Measurements from ENCODE around the gene IRF4. TPM values are rescaled to one million over a fixed set of nuclear protein-coding genes. Genes with fewer than 3 reads are reported as not detected.

IRF4 gene
- polyA plus RNA-seq, 1 of the 3 experiments (the other 2 are of a cell fraction) = not detected

DNA sequence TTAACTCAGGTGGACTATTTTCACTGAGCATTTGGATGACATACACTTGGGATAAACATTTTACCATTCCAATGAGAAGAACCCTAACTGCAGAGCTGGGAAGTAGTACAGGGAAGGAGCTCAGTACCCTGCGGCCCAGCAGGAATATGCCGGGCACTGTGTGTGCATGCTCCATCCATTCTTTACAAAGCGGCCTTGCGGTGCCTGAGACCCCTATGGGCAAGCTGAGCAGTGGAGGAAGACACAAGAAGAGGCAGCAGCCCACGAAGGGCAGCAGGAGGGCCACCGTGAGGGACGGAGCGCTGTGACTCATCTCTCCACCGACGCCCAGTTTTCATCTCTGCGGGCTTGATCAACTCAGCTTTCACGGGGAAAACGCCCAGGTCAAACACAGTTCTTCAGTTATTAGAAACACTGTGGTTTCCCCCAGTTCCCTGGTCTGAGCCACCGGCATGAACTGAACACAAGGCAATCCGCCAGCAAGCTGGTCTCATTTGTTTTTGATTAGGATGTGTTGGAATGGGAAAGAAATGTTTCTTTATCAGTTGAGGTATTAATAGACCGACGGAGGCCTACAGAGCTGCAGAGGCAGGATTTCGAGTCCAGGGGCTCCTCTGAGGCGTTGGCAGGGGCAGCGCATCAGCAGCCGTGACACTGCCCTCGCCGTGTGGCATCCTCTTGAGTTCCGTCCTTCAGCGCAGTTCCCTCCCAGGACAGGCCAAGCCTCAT is 44.9 kb downstream of the IRF4 start:
- no peak for TF ChIP-seq TEAD4 (IDR thresholded peaks at IDR 0.05; ENCODE audit: borderline replicate concordance, insufficient read depth)
- TF ChIP-seq SIN3A (IDR thresholded peaks at IDR 0.05; ENCODE audit: borderline replicate concordance, low read depth, low read length) = no peak
- TF ChIP-seq, protein P1, sequence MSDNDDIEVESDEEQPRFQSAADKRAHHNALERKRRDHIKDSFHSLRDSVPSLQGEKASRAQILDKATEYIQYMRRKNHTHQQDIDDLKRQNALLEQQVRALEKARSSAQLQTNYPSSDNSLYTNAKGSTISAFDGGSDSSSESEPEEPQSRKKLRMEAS (IDR thresholded peaks at IDR 0.05; ENCODE audit: low read depth) = no peak
- no peak for TF ChIP-seq CHD2 (IDR thresholded peaks at IDR 0.05; ENCODE audit: low read length, partially characterized antibody)
- TF ChIP-seq TCF12 (IDR thresholded peaks at IDR 0.05) = no peak
- TF ChIP-seq, protein P2, sequence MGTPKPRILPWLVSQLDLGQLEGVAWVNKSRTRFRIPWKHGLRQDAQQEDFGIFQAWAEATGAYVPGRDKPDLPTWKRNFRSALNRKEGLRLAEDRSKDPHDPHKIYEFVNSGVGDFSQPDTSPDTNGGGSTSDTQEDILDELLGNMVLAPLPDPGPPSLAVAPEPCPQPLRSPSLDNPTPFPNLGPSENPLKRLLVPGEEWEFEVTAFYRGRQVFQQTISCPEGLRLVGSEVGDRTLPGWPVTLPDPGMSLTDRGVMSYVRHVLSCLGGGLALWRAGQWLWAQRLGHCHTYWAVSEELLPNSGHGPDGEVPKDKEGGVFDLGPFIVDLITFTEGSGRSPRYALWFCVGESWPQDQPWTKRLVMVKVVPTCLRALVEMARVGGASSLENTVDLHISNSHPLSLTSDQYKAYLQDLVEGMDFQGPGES (IDR thresholded peaks at IDR 0.05; ENCODE audit: low read depth, low read length) = no peak
- TF ChIP-seq FOXJ3 (CRISPR knock-in tag; IDR thresholded peaks at IDR 0.05) = no peak
- TF ChIP-seq, protein P3, sequence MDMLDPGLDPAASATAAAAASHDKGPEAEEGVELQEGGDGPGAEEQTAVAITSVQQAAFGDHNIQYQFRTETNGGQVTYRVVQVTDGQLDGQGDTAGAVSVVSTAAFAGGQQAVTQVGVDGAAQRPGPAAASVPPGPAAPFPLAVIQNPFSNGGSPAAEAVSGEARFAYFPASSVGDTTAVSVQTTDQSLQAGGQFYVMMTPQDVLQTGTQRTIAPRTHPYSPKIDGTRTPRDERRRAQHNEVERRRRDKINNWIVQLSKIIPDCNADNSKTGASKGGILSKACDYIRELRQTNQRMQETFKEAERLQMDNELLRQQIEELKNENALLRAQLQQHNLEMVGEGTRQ (IDR thresholded peaks at IDR 0.05; ENCODE audit: borderline replicate concordance, low read depth, low read length) = no peak
- TF ChIP-seq GATA2 (CRISPR knock-in tag; IDR thresholded peaks at IDR 0.05) = no peak
- TF ChIP-seq FOSL2 (IDR thresholded peaks at IDR 0.05; ENCODE audit: borderline replicate concordance, low read depth) = no peak
- no peak for TF ChIP-seq ELF1 (IDR thresholded peaks at IDR 0.05)
- no peak for TF ChIP-seq JUND (IDR thresholded peaks at IDR 0.05)
- no peak for TF ChIP-seq NRF1 (IDR thresholded peaks at IDR 0.05; ENCODE audit: low read depth, low read length)
- Histone ChIP-seq H3K9me3 (no peaks in the 10 kb centered on the region), H2AFZ (ENCODE audit: low read depth) (no peak overlapping the region), H3K4me1 (ENCODE audit: control insufficient read depth in 1 of 2, insufficient read depth in 2 of 2, low read depth in 1 of 2, low read length in 1 of 2) (no peaks in the 10 kb centered on the region), H3K4me3 (ENCODE audit: low read depth in 2 of 2, low read length in 1 of 2) (no peak overlapping the region), H3K27me3 (ENCODE audit: insufficient read depth) (peaks cover 72% of the 10 kb centered on the region), H3K4me2 (0 out of 2 replicates have a peak overlapping the region, but pooled peaks have one; percentile 20), H4K20me1 (ENCODE audit: insufficient read depth) (no peaks in the 10 kb centered on the region), H3K79me2 (ENCODE audit: insufficient read depth) (no peaks in the 10 kb centered on the region), H3K9me2 (no peaks in the 10 kb centered on the region), H3K9ac (no peak overlapping the region), H3F3A (replicated peaks; ENCODE audit: insufficient read depth) (no peaks in the 10 kb centered on the region), H3K27ac (ENCODE audit: low read depth in 2 of 2, low read length in 1 of 2) (no peak overlapping the region), H3K36me3 (replicated peaks in 1 of 2; ENCODE audit: control insufficient read depth in 1 of 2, insufficient read depth in 2 of 2, low read length in 1 of 2) (no peaks in the 10 kb centered on the region)
- 37% methylated on average over 20 of the region's 25 CpGs for WGBS (ENCODE audit: low lambda C conversion rate)
- POLR2A ChIA-PET = no interaction called here
- CTCF ChIA-PET = interaction anchor here (0.7 kb wide), 2 partner anchors 15 to 124 kb away, joined by 3 read pairs; no protein-coding TSS in a partner anchor
- peak; percentile 7 for DNase-seq

DNA sequence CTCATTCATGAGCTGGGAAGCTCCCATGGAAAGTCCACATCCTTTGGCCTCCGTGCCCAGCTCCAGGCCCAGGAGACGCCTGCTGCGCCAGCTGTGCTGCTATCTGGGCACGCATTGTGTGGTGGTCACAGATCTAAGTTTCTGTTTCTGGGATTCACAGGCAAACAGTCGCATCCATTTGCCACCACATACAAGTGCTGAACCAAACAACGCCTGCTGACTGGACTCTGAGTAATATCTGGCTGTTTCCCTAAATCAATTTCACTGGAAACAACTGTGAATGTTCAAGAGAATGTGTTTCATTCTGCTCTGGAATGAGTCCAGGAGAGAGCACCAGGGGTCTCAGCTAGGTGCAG is 45.5 kb downstream of the IRF4 start:
- ChIA-PET POLR2A (no interaction called here), CTCF (no interaction called here)
- Histone ChIP-seq H2AFZ (ENCODE audit: low read depth) (no peak overlapping the region), H3K4me3 (ENCODE audit: low read depth in 2 of 2, low read length in 1 of 2) (no peak overlapping the region), H4K20me1 (ENCODE audit: insufficient read depth) (no peaks in the 10 kb centered on the region), H3K27me3 (ENCODE audit: insufficient read depth) (peaks cover 72% of the 10 kb centered on the region), H3K79me2 (ENCODE audit: insufficient read depth) (no peaks in the 10 kb centered on the region), H3K4me2 (0 out of 2 replicates have a peak overlapping the region, but pooled peaks have one; percentile 20), H3F3A (replicated peaks; ENCODE audit: insufficient read depth) (no peaks in the 10 kb centered on the region), H3K9me2 (no peaks in the 10 kb centered on the region), H3K9me3 (no peaks in the 10 kb centered on the region), H3K4me1 (ENCODE audit: control insufficient read depth in 1 of 2, insufficient read depth in 2 of 2, low read depth in 1 of 2, low read length in 1 of 2) (no peaks in the 10 kb centered on the region), H3K27ac (ENCODE audit: low read depth in 2 of 2, low read length in 1 of 2) (no peak overlapping the region), H3K36me3 (replicated peaks in 1 of 2; ENCODE audit: control insufficient read depth in 1 of 2, insufficient read depth in 2 of 2, low read length in 1 of 2) (no peaks in the 10 kb centered on the region), H3K9ac (no peak overlapping the region)
- peak; percentile 3 for DNase-seq
- WGBS (ENCODE audit: low lambda C conversion rate) = 0% methylated on average over 3 of the region's 6 CpGs
- TF ChIP-seq, protein P3 (IDR thresholded peaks at IDR 0.05; ENCODE audit: borderline replicate concordance, low read depth, low read length) = no peak
- no peak for TF ChIP-seq FOSL2 (IDR thresholded peaks at IDR 0.05; ENCODE audit: borderline replicate concordance, low read depth)
- TF ChIP-seq EP300 (IDR thresholded peaks at IDR 0.05; ENCODE audit: borderline replicate concordance in 1 of 2, low read depth in 1 of 2, low read length in 1 of 2) = no peak
- TF ChIP-seq CHD2 (IDR thresholded peaks at IDR 0.05; ENCODE audit: low read length, partially characterized antibody) = no peak
- no peak for TF ChIP-seq SMC3 (IDR thresholded peaks at IDR 0.05; ENCODE audit: low read depth, low read length)
- TF ChIP-seq GABPA (IDR thresholded peaks at IDR 0.05; ENCODE audit: low read depth) = no peak
- TF ChIP-seq GATA2 (CRISPR knock-in tag; IDR thresholded peaks at IDR 0.05) = no peak
- no peak for TF ChIP-seq POLR2AphosphoS5 (IDR thresholded peaks at IDR 0.05; ENCODE audit: low read depth, low read length)
- no peak for TF ChIP-seq NRF1 (IDR thresholded peaks at IDR 0.05; ENCODE audit: low read depth, low read length)
- TF ChIP-seq RFX5 (IDR thresholded peaks at IDR 0.05; ENCODE audit: low read length) = no peak
- TF ChIP-seq, protein P4, sequence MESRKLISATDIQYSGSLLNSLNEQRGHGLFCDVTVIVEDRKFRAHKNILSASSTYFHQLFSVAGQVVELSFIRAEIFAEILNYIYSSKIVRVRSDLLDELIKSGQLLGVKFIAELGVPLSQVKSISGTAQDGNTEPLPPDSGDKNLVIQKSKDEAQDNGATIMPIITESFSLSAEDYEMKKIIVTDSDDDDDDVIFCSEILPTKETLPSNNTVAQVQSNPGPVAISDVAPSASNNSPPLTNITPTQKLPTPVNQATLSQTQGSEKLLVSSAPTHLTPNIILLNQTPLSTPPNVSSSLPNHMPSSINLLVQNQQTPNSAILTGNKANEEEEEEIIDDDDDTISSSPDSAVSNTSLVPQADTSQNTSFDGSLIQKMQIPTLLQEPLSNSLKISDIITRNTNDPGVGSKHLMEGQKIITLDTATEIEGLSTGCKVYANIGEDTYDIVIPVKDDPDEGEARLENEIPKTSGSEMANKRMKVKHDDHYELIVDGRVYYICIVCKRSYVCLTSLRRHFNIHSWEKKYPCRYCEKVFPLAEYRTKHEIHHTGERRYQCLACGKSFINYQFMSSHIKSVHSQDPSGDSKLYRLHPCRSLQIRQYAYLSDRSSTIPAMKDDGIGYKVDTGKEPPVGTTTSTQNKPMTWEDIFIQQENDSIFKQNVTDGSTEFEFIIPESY (IDR thresholded peaks at IDR 0.05; ENCODE audit: borderline replicate concordance, low read depth) = no peak
- TF ChIP-seq FOXM1 (IDR thresholded peaks at IDR 0.05; ENCODE audit: low read depth) = no peak
- TF ChIP-seq, protein P5, sequence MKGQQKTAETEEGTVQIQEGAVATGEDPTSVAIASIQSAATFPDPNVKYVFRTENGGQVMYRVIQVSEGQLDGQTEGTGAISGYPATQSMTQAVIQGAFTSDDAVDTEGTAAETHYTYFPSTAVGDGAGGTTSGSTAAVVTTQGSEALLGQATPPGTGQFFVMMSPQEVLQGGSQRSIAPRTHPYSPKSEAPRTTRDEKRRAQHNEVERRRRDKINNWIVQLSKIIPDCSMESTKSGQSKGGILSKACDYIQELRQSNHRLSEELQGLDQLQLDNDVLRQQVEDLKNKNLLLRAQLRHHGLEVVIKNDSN (IDR thresholded peaks at IDR 0.05; ENCODE audit: borderline replicate concordance, low read depth) = no peak
- no peak for TF ChIP-seq ELF1 (IDR thresholded peaks at IDR 0.05)

Data from SK-N-SH (cell line).